HG03342 (cell line): ENCODE data around the gene TRAIP.
"Not testable (repeated sequence)": the region's sequence is repeated elsewhere in the genome, so short reads cannot be mapped to it uniquely, and the experiment has no call there.

Experiments used
- ATAC-seq: cut with Tn5 transposase; IDR thresholded peaks from one replicate; pipeline ENCODE4 v1.9.1; 2021; ENCODE audit warnings: mild to moderate bottlenecking, moderate library complexity; ENCODE audit not compliant: unreplicated experiment

The TRAIP gene, protein sequence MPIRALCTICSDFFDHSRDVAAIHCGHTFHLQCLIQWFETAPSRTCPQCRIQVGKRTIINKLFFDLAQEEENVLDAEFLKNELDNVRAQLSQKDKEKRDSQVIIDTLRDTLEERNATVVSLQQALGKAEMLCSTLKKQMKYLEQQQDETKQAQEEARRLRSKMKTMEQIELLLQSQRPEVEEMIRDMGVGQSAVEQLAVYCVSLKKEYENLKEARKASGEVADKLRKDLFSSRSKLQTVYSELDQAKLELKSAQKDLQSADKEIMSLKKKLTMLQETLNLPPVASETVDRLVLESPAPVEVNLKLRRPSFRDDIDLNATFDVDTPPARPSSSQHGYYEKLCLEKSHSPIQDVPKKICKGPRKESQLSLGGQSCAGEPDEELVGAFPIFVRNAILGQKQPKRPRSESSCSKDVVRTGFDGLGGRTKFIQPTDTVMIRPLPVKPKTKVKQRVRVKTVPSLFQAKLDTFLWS

DNA sequence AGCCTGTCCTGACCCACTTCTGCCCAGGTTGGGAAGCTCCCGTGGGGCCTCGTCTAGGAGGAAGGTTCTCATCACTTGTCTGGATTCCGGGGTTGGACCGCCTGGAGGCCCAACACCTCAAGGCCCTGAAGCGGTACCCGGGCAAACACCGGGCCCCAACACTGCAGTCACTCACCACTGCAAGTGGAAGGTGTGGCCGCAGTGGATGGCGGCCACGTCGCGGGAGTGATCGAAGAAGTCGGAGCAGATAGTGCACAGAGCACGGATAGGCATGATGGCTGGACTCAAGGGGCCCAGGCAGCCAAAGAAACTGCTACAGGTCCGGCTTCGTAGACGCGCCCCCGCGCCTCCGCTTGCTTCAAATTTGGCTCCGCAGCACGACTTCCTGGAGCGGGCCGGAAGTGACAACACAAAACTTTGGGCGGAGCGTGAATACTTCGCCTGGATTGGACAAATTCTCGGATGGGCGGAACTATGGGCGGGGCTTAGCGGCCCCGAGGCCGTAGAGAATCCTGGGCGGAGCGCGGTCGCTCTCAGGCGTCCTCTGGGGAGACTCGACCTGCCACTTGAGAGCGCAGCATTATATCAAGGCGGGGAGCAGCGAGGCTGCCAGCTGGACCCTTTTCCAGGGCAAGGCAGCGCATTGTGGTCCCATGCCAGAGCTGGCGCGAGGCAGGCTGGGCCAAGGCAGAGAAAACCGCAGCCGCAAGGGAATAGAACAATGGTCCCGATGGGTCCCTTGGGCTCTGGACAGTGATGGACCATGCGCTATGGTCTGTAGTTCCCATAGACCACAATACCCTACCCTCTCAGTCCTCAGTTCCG, at the start of gene TRAIP:
Gene TRAIP, minus strand, starts transcription at position 384 of the 825 bp plus-strand sequence. Its CDS starts 111 bp downstream, at position 273.
- ATAC-seq = peak; percentile 90

DNA sequence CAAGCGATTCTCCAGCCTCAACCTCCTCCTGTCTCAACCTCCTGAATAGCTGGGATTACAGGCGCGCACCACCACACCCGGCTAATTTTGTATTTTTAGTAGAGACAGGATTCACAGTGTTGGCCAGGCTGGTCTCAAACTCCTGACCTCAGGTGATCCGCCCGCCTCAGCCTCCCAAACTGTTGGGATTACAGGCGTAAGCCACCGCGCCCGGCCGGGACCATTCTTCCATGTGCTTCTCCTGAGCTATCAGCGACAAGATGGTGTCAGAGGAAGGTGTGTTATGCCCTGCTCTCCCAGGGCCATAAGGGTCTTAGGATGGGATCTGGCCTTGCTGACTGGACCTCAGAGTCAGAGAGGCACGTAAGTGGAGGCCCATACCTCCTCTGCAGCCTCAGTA, 48.1 kb upstream of the TRAIP start:
- not testable (repeated sequence) for ATAC-seq

DNA sequence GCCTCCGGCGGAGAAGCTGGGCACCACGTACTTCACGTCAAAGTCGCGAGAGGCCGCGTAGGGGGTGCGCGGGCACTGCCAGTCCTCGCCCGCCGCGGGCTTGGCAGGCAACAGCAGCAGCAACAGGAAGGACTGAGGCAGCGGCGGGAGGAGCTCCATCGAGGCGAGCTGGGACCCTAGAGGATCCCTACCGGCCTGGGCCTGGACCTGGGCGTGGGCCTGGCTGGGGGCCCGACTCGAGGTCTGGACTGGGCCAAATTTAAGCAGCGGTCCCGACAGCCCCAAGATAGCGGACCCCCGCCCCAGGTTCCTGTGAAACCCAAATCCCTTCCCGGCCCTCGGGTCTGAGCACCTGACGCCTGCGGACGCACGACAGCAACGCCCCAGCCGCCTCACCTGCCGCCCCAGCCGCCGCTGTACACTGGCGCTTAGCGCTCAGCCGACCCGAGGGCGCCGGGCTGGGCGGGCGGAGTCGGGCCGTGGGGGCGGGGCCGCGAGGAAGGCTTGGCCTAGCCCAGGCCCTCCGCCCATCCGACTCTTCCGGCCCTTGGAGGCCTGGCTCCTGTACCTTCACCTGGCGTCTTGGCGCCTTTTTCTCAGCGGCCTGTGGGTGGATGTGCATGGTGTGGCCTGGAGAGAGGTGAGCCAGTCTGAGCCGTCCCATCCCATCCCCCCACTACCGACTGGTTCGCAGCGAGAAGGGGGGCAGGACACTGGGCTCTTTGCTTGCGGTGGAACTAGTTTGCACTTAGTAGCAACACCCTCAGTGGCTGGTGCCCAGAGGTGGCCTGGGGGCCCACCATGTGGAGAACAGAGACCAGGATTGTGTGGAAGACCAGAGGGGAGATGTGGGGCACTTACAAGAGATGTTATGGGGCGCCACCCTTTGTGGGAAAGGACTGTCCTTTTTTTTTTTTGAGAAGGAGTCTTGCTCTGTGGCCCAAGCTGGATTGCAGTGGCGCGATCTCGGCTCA, 47.4 kb upstream of the TRAIP start, which contains the start of gene MST1R:
Gene MST1R, minus strand, starts transcription at position 423 of the 974 bp plus-strand sequence. Its CDS starts 264 bp downstream, at position 159.
- ATAC-seq = peak; percentile 70

DNA sequence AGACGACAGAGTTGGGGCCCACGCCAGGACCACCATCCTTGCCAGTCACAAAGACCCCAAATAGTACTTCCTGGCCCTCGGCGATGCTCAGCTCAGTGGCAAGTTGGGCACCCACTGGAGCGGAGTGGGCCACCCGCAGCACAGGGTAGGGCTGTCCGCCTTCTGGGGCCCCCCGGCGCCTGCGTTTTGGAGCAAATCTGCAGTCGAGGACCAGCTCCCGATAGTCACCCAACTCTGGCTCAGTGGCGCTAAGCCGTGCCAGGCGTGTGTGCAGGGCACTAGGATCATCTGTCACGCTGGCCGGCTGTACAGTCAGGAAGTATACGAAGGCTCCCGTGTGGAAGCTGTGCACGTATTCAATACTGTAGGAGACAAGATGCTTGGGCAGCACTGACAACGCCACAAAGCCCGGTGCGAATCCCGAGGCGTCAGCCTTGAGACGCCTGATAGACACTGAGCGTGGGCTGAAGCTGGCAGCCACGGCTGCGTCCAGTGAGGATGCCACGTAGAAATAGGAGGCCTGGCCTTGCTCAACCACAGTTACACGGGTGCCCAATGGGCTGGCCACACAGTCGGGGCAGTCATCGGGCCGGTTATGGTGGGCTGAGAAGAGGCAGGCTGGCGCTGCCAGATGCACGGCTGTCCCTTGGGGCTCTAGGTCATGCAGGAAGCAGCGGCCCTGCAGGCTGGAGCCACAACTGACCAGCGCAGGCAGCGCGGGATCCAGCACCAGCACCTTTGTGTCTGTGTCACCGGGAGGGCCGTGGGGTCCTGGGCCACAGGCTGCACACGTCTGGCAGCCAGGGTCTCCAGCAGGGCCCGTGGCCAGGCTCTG, 46.4 kb upstream of the TRAIP start:
- no peak for ATAC-seq

DNA sequence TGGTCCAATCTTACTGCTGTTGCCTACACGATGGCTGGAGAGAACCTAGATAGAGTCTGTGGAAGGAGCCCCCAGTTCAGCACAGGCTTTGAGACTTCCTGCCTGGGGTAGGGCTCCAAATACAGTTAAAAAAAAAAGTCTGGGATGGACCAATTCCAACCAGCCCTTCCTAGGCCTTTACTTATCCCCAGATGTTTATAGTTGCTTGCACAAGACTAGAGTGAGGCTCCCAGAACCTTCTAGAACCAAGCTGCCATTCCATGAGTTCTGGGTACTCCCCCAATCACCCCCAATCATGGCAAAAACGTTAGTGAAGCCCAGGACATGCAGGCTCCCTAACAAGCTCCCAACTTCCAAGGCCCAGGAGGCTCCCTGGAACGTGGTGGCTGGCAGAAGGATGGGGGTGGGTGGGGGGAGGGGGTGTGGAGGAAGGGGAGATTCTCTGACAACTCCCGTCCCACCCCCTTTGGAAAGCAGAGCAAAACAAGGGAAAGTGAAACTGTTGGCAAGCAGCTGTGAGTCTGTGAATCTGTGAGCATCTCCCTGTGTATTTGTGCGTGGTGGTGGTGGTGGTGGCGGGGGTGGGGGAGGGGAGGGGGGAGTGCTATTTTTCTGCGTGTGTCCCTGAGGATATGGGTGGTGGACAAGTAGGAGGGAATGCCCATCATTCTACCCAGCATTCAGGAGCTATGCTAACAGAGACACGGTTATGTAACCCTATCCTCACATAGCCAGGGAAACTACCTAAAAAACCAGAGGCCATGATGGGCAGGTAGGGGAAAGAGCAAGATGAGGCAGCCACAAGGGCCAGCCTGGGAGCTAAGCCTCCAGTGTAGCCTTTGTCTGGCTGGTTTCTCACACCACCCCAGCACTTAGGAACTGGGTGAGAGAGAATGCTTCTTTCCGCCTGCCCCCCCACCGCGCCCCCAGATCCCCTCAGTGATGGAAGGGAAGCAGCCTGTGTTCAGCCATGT, 45.3 kb upstream of the TRAIP start:
- ATAC-seq = no peak

DNA sequence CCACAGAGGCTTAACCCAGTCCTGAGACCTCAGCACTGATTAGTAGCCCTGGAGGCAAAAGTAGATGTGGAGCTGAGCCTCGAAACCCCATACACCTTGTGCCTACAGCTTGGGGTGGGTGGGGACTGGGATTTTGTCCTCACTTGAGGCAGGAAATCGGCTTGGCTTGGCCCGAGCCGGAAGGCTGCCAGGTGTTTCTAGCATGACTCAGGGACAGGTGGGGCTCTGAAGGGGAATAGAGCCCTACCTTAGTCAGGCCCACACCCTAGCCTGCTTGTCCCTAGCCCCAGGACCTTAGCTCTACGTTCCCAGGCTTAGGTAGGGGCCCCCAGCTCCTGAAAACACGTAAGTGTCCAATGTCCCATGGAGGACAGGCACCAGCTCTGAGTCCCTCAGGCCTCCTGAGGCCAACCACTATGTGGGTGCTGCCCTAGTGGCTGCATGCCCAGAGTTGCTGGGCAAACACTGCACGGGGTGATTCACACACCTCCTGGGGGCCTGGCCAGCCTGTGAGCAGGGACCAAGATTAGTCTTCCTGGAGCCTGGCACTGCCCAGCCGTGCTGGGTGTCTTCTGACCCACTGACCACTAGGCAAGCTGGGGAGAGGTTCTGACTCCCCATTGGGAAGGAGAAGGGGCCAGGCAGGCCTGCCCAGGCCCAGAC, 44.3 kb upstream of the TRAIP start:
- no peak for ATAC-seq

DNA sequence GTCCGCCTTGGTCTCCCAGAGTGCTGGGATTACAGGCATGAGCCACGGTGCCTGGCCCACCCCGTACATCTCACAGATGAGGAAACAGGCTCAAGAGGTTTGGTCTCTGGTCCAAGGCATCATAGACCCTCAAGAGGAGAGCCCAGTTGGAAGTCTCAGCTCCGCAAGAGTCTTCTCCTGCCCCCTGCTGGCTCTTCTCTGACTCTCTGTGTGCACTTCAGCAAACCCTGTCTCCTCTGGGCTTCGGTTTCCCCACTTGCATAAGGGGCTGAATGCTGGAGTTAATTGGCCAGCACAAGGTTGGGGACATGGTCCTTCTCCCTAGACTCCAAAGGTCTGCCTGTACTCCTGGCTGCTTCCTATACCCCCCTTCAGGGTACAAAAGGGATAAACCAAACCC, 43.5 kb upstream of the TRAIP start:
- no peak for ATAC-seq

DNA sequence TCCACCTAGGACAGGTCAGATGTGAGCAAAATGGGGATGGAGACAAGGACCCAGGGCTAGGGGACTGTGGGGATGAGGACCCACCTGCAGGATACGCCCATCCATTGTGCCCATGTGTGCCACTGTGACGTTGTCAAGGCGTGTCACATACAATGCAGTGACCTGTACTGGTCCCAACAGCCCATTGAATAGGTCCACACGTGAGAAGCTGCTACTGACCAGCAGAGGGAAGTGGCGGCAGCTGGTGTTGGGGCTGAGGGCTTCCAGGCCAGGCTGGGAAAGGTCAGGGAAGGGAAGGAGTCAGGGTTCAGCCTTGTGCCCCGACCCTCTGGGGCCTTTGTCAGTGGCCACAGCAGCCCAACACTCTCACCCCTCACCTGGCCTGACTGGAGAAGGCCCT, 42.6 kb upstream of the TRAIP start:
- no peak for ATAC-seq

DNA sequence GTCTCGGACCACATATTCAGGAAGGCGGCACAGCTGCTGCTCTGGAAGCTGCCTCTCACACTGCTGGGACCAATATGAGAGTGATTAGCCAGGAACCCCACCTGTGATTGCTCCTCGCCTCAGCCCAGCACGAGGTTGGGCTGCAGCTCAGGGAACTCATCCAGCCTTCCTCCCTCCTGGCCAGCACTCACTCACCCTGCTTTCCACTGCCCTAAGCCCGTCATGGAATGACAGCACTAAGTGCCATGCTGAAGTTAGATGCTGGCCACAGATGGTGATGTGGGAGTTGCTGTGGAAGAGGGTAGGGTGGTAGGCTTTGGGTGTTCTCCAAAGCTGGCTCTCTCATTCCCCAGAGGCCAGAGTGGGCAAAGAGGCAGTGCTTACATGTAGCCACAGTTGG, 40.0 kb upstream of the TRAIP start:
- ATAC-seq = no peak

DNA sequence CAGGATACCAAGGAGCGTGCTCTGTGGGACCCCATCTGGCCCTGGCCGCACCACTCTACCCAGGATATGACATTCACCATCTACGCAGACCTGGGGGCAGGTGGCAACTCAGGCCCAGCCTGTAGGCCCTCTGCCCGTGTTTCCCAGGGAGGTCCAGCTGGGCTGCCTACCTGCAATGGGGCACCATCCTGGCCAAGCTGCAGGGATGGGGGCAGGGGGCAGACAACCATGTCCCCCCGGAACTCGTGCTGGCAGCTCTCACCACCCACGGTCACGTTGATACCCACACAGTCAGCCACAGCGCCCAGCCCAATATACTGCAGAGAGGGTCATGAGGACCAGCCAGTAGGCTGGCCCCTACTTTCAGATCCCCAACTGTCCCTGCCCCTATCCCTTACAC, 39.4 kb upstream of the TRAIP start:
- ATAC-seq = no peak

DNA sequence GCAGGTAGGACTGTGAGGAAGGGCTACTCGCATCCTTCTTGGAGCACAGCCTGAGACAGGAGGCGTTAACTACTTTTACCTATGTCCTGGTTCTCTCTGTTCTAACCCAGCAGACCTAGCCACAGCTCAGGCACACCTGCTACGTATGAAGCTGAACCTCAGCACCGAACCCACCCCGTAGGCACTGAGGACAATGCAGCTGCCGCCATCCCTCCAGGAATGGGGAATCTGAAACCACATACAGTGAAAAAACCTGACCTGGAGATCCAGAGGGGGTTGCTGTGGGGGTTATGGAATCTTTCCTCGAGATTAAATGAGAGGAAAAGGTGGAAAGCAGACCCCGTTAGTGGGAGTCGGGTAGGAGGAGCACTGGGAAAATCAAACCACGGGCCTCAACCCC, 32.9 kb upstream of the TRAIP start:
- ATAC-seq = no peak

DNA sequence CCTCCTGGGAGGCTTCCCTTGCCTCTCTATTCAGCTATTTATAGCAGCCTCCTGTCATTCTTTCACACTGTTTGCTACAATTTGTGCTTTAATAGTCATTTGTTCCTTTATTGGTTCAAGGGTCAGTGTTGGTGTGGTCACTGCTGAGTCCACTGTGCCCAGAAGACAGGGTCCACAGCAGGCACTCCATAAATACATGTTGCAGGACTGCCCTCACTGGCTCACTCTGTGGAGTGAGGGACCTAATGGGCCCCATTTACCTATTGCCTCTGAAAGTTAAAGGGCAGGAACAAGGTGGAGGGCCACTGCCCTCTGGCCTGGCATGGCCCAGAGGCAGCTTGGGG, 30.5 kb upstream of the TRAIP start:
- ATAC-seq = no peak

DNA sequence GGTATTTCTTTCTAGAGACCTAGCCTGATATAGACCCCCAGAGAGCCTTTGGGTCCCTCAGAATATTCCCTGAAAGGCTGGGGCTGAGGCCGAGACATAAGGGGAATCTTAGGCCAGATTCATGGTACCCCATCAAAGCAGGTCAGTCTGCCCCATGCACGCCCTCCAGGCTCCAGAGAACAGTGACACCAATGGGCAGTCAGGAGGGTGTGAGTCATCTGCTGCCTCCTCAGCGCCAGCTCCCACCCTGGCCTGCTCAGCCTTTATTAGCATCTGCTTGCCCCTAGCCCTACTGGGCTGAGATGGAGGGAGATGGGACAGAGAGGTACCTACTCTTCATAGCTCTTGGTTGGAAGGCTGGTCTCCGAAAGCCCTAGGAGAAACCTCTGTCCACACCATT, 27.6 kb upstream of the TRAIP start:
- no peak for ATAC-seq

DNA sequence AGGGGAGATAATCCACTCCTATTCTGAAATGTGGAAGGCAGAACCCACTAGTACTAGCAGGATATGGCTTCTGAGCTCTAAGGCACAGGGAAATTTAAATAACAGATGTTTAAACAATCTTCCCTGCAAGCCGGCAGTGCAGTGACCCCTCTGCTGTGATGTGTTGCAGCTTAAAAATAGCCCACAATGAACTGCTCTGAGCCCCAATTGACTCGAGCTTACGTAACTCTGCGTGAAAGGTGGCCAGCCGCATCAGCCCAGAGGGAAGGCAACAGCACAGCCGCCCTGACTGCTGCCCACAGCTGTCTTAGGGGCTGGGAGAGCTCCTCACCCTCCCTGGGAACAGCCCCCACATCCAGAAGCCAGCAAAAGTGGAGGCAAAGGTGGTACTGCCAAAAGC, 25.8 kb upstream of the TRAIP start:
- no peak for ATAC-seq

DNA sequence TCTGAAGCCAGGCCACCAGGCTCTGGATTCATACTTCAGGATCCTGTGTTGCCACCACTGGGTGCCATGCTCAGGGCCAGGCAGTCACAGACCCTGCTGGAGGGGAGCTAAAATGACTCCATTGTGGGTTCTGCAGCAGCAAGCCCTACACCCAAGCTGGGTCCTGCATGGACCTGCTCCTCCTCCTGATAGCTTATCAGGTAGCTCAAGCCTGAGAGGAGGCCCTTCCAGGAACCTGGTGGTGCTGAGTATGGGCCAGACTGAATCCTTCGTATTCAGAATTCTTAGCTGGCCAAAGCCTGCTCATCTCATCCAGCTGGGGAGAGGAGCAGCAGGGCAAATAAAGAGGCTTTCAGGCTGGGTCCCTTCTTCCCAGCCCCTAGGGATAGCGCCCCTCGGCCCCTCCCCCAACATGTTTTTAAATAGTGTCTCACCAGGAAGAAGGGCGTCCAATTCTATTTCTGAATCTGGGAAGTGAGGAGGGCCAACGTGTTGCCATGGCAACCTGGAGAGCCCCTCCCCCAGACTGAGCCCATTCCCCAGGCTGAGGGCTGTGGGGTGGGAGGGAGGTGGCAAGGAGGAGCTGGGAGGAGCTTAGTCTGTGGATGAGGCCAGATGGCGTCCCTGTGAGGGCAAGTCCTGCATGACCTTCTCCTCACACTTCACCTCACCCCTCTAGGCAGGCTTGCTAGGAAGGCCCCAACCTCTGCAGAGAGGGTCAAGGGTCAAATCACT, 24.4 kb upstream of the TRAIP start:
- no peak for ATAC-seq

DNA sequence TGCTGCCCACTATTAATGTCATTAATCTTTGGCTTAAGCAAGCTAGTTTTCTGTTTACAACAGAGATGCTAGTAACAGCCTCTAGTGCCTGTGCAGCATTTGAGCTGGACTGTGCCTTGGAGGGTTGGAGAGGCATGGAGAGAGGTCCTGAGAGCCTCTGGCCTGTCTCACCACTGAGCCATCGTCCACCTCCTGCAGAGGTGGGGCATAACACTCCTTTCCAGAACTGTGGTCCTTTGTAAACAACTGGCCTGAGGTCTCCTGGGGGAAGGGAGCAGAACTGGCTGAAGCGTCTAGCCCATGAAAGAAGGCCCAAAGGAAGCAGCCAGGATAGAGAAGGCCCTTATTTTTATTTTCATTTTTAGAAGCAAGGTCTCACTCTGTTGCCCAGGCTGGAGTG, 23.4 kb upstream of the TRAIP start:
- ATAC-seq = no peak

DNA sequence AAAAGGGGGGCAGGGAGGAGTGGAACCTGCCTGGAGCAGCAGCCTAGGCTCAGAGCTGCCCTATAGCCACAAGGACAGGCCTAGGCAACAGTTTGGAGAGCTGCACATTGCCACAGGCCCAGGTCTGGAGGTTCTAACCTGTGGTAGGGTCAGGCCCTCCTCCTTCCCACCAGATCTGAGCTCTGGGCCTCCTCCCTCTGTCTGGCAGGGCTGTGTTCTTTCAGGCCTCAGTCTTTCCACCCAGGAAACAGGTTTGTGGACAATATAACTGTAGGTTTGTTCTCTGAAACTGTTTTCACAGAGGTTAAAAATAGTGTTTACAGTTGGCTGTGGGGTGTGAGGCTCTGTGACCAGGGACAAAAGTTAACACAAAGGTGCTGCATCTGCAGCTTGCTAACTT, 22.3 kb upstream of the TRAIP start:
- no peak for ATAC-seq

DNA sequence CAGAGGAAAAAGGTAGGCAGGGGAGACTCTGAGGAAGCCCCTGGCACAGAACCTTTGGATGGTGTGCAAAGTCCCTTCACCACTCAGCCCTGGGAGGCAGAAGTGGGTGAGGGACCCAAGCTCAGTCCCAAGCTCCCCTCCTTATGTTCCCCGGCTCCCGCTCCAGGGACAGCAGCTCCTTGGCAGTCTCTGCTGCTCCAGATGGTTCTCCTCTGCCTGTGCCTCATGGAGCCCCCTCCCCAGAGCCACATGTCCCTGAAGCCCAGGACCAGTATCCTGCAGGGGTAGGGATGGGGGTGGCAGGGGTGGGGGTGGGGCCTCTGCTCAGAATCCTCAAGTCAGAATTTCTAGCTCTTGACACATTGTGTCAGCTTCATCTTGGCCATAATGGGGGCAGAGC, 21.4 kb upstream of the TRAIP start:
- ATAC-seq = no peak
